ENCODE measurements around the gene ANAPC10.
"Not testable (repeated sequence)": the region's sequence is repeated elsewhere in the genome, so short reads cannot be mapped to it uniquely, and the experiment has no call there.

ANAPC10 gene

GRCh38 chr4:145000656-145001055, 97.3 kb downstream of the ANAPC10 start:
- DNase-seq: not testable (repeated sequence)

GRCh38 chr4:144989306-144989705, 108.7 kb downstream of the ANAPC10 start:
- DNase-seq: no peak

- no peak for DNase-seq
Observed at GRCh38 chr4:144985531-144985930, 112.5 kb downstream of the ANAPC10 start.

GRCh38 chr4:144985014-144985413, 113.0 kb downstream of the ANAPC10 start:
- DNase-seq: no peak

DNA sequence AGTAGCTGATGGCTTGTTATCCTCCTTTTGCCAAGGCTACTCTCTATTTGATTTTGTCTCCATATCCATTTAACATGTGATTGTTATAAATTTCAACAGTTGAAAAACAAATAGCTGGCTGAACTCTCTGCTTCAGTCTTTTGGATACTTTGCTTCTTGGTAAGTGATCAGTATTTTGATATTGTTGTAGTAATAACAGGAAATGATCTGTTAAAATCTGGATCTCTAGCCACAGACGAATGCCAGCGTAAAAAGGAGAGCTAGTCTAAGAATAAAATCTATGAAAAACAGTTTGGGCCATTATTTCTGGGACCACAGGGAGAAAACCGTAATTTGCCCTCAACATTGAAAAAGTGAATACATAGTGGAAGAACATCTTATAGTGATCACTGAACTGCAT, 113.8 kb downstream of the ANAPC10 start:
- DNase-seq: no peak

- no peak for DNase-seq
Observed at GRCh38 chr4:144975718-144976117, 122.3 kb downstream of the ANAPC10 start.

GRCh38 chr4:144970597-144970996, 127.4 kb downstream of the ANAPC10 start:
- no peak for DNase-seq

DNA sequence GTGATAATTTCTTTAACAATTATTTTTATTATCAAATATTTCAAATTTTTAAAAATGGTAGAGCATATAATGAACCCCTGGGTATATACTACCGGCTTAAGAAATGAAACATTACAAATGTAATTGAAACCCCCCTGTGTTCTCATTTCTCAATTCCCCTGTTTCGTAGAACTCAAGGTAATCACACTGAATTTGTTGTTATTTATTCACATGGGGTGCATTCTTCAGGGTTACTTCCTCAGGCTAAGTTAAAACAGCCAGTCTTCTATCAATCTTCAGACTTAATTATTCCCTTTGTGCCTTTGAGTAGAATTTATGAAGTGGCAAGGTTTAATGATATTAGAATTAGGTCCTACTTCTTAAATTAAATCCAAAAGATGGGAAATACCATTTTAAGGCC, 128.2 kb downstream of the ANAPC10 start:
- no peak for DNase-seq

- no peak for DNase-seq
Observed at GRCh38 chr4:144968606-144969005, 129.4 kb downstream of the ANAPC10 start.

- DNase-seq: no peak
Observed at GRCh38 chr4:144967161-144967560, 130.8 kb downstream of the ANAPC10 start.

DNA sequence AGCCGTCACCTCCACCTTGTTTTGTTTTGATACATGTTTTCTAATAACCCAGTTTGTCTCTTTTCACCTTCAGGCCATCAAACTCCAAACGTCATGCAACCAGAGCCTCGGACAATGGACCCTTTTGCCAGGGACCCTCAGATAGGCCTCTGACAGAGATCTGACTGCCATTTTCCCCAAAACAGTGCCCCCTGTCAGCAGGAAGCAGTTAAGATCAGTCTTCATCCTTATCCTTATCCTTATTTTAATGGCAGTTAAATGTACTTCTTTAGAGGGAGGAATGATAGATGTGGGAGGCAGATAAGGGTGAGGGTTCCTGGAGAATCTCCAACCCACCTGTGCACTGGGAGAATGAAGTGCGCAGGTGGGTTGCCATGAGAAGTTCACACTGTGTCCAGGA, 135.7 kb downstream of the ANAPC10 start:
- no peak for DNase-seq

DNA sequence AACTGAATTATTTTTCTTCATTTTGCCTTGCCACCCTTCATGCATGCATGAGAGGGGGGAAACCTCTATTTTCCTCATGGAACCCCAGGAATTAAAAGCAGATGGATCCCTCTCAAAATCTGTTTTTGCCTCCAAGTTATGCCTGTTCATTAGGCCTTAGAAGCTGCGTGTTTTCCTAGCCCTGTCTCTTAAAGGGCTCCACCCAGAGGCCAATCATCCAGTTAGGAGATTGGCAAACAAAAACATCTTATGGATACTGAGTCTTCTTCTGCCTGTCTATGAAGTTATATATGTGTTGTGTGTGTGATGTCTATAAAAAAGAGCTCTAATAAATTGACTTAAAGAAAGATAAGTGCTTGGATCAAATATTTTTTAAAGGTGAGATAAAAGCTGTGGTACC, 142.9 kb downstream of the ANAPC10 start:
- DNase-seq: no peak

DNA sequence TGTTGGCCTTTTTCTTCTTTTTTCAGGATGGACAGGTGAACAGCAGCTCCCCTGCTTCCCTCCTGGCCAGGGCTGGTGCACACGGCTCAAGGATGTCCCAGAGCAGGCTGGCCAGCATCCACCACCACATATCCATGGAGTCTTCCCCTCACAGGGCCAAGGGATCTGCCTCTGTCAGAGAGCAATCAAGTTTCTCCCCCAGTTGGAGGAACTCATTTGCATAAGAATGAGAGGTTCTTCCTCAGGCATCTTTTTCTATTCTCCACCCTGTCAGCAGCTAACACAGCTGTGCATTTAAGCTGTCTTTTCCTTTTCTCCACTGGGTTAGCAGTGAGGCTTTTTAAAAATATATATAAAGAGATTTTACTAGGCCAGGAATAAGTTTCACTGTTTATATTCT, 143.8 kb downstream of the ANAPC10 start:
- no peak for DNase-seq

- no peak for DNase-seq
Observed at GRCh38 chr4:144948421-144948820, 149.6 kb downstream of the ANAPC10 start.

DNA sequence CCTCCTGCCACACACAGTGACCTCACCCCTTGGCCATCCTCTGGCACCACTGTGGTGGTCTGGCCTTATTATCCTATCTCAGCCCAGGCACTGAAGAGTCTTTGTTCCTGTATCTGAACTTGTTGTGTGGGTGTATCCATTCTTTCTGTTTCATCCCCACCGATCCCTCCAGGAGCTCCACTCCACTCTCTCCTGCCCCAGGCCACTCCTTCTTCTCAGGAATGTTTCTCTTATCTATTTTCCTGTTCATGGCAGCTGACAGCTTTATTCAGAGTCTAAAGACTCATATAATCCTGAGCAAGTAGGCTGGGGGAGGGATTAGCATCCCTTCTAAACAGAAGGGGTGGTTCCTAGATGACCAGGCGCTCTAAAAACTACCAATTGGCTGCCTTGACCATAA, 150.0 kb downstream of the ANAPC10 start:
- no peak for DNase-seq
